Suprapubic skin (tissue), 4 donors: Measurements from ENCODE around the gene STXBP1. TPM values are rescaled to one million over a fixed set of nuclear protein-coding genes. Genes with fewer than 3 reads are reported as not detected.

Experiments
- DNase-seq, 2 donors: peaks; one replicate each; pipeline ENCODE4 v3.0.0-alpha.2; 2019; ENCODE audit warnings: low spot score in 2 of 2
- H3K27ac ChIP-seq: fragments of 200-600 bp; sonication (generic); one replicate; pipeline ENCODE4 v1.5.1; 2019
- H3K27me3 ChIP-seq: fragments of 200-600 bp; sonication (generic); one replicate; pipeline ENCODE4 v1.5.1; 2019
- H3K36me3 ChIP-seq: fragments of 200-600 bp; sonication (generic); one replicate; pipeline ENCODE4 v1.5.1; 2019
- H3K4me1 ChIP-seq: fragments of 200-600 bp; sonication (generic); one replicate; pipeline ENCODE4 v1.5.1; 2019
- H3K4me3 ChIP-seq: fragments of 200-600 bp; sonication (generic); one replicate; pipeline ENCODE4 v1.5.1; 2019; ENCODE audit warnings: mild to moderate bottlenecking
- H3K9me3 ChIP-seq: fragments of 200-600 bp; sonication (generic); one replicate; pipeline ENCODE4 v1.5.1; 2019
- CTCF ChIP-seq, 2 donors: fragments of 200-600 bp in 1 of 2; fragments of 450-650 bp in 1 of 2; sonication (generic) in 1 of 2; IDR thresholded peaks; one replicate each; pipeline ENCODE4 v1.5.1; 2016 to 2019; ENCODE audit warnings: antibody characterized with exemption in 2 of 2, mild to moderate bottlenecking in 1 of 2, moderate library complexity in 1 of 2
- EP300 ChIP-seq: sonication (generic); formaldehyde crosslinking; IDR thresholded peaks from one replicate; pipeline ENCODE4 v1.6.1; 2017; ENCODE audit warnings: antibody characterized with exemption
- POLR2A ChIP-seq, 2 donors: fragments of 450-650 bp; IDR thresholded peaks; one replicate each; pipeline ENCODE4 v1.6.1; 2017; ENCODE audit warnings: antibody characterized with exemption in 2 of 2, mild to moderate bottlenecking in 2 of 2, moderate library complexity in 2 of 2
- POLR2AphosphoS5 ChIP-seq, 3 donors: sonication (generic); formaldehyde crosslinking; IDR thresholded peaks; one replicate each; pipeline ENCODE4 v1.6.1; 2017; ENCODE audit warnings: antibody characterized with exemption in 3 of 3
- WGBS: methylation state at CpG from one replicate; pipeline ENCODE4 v1.1.5; 2018; 5-methylcytosine and 5-hydroxymethylcytosine counted together
- total RNA-seq, 4 donors: library from RNA; depleted of rRNA; stranded (reverse); fragments of >200 nt; gene quantifications; one replicate each; pipeline ENCODE4 v1.1.0, GENCODE V29; 2016

Gene STXBP1
- total RNA-seq, 4 donors from 2014 or later: 18.4 to 28.2 (median 24.5) TPM

GRCh38 chr9:127680226-127680625 lies 68.1 kb downstream of the STXBP1 start:
- Histone ChIP-seq H3K4me1 (no peaks in the 10 kb centered on the region), H3K27me3 (no peaks in the 10 kb centered on the region), H3K36me3 (peaks cover 72% of the 10 kb centered on the region), H3K27ac (no peak overlapping the region), H3K4me3 (no peak overlapping the region), H3K9me3 (no peaks in the 10 kb centered on the region)
- no peak for DNase-seq
- WGBS: 95% methylated on average over 11 of the region's 11 CpGs
- TF ChIP-seq POLR2A (IDR thresholded peaks at IDR 0.05) (no peak), EP300 (no peak), POLR2AphosphoS5 (IDR thresholded peaks at IDR 0.05) (no peak), CTCF (IDR thresholded peaks at IDR 0.05) (no peak)

- H3K27me3 ChIP-seq: no peaks in the 10 kb centered on the region
- DNase-seq: no peak
- H3K36me3 ChIP-seq: peaks cover 66% of the 10 kb centered on the region
- WGBS: 88% methylated on average over 9 of the region's 9 CpGs
- no peaks in the 10 kb centered on the region for H3K9me3 ChIP-seq
- H3K4me3 ChIP-seq: no peak overlapping the region
- H3K27ac ChIP-seq: no peak overlapping the region
- no peaks in the 10 kb centered on the region for H3K4me1 ChIP-seq
- TF ChIP-seq POLR2AphosphoS5 (IDR thresholded peaks at IDR 0.05) (no peak), EP300 (no peak), CTCF (IDR thresholded peaks at IDR 0.05) (no peak)
Observed at GRCh38 chr9:127680846-127681245, 68.8 kb downstream of the STXBP1 start.

- TF ChIP-seq POLR2A (IDR thresholded peaks at IDR 0.05) (no peak), EP300 (no peak), CTCF (IDR thresholded peaks at IDR 0.05) (no peak), POLR2AphosphoS5 (IDR thresholded peaks at IDR 0.05) (no peak)
- H3K36me3 ChIP-seq: peaks cover 66% of the 10 kb centered on the region
- no peak for DNase-seq
- H3K9me3 ChIP-seq: no peaks in the 10 kb centered on the region
- 86% methylated on average over 22 of the region's 23 CpGs for WGBS
- H3K27me3 ChIP-seq: no peaks in the 10 kb centered on the region
- H3K4me3 ChIP-seq: no peak overlapping the region
- H3K27ac ChIP-seq: no peak overlapping the region
- H3K4me1 ChIP-seq: no peaks in the 10 kb centered on the region
Observed at GRCh38 chr9:127682351-127683136, 70.5 kb downstream of the STXBP1 start.

- peaks cover 61% of the 10 kb centered on the region for H3K36me3 ChIP-seq
Observed at GRCh38 chr9:127683723-127684122, 71.6 kb downstream of the STXBP1 start.

More at GRCh38 chr9:127683723-127684122, 71.6 kb downstream of the STXBP1 start:
- no peak for DNase-seq
- TF ChIP-seq POLR2A (IDR thresholded peaks at IDR 0.05) (no peak), POLR2AphosphoS5 (IDR thresholded peaks at IDR 0.05) (no peak), EP300 (no peak), CTCF (IDR thresholded peaks at IDR 0.05) (no peak)
- Histone ChIP-seq H3K27ac (no peak overlapping the region), H3K4me1 (no peaks in the 10 kb centered on the region), H3K9me3 (no peaks in the 10 kb centered on the region), H3K27me3 (no peaks in the 10 kb centered on the region), H3K4me3 (no peak overlapping the region)
- WGBS: 86% methylated on average over 5 of the region's 5 CpGs
